Right lobe of liver (tissue), 6 donors: Measurements from ENCODE around the gene ISM2. TPM values are rescaled to one million over a fixed set of nuclear protein-coding genes. Genes with fewer than 3 reads are reported as not detected.
"Not testable (repeated sequence)": the region's sequence is repeated elsewhere in the genome, so short reads cannot be mapped to it uniquely, and the experiment has no call there.

ENCODE experiments used
- ATAC-seq, 4 donors: fragments of 200-7000 bp; cut with Tn5 transposase; one replicate each; pipeline ENCODE4 v1.9.1; 2020; ENCODE audit warnings: mild to moderate bottlenecking in 4 of 4, moderate library complexity in 4 of 4
- DNase-seq, 3 donors: peaks; one replicate each; pipeline ENCODE4 v3.0.0-alpha.2; 2020
- H3K27ac ChIP-seq, 3 donors: fragments of 200-600 bp; one replicate each; pipeline ENCODE4 v1.8.0; 2022
- H3K27me3 ChIP-seq, 2 donors: fragments of 200-600 bp; one replicate each; pipeline ENCODE4 v1.8.0; 2022
- H3K36me3 ChIP-seq, 4 donors: fragments of 200-600 bp; sonication (generic) in 1 of 4; one replicate each; pipeline versions ENCODE4 v1.5.1 to v1.8.0; 2017 to 2022; ENCODE audit warnings: control low read depth in 1 of 4
- H3K4me1 ChIP-seq, 4 donors: fragments of 200-600 bp; sonication (generic) in 1 of 4; one replicate each; pipeline versions ENCODE4 v1.5.1 to v1.8.0; 2017 to 2022; ENCODE audit warnings: control low read depth in 1 of 4
- H3K4me3 ChIP-seq, 3 donors: fragments of 200-600 bp; one replicate each; pipeline ENCODE4 v1.8.0; 2022
- H3K9me3 ChIP-seq, 4 donors: fragments of 200-600 bp; sonication (generic) in 1 of 4; one replicate each; pipeline versions ENCODE4 v1.5.1 to v1.8.0; 2017 to 2022; ENCODE audit warnings: control low read depth in 1 of 4
- POLR2A ChIP-seq: fragments of 450-650 bp; IDR thresholded peaks from one replicate; pipeline ENCODE4 v1.6.1; 2017; ENCODE audit warnings: antibody characterized with exemption, mild to moderate bottlenecking
- WGBS: methylation state at CpG from one replicate; pipeline ENCODE4 v1.1.6; 2018; ENCODE audit warnings: low coverage, low lambda C conversion rate; ENCODE audit not compliant: insufficient coverage; ENCODE audit errors: missing lambda C conversion rate; 5-methylcytosine and 5-hydroxymethylcytosine counted together
- intact Hi-C, 2 donors: fragments of 100-400 bp; cut with DNase I; formaldehyde crosslinking; loops; one replicate each; pipeline versions ENCODE4 v1.11.2 to v1.14.1; 2022
- long read RNA-seq: library from polyadenylated mRNA; unstranded; transcript quantifications from one replicate; pipeline ENCODE4 v2.0.0, GENCODE V29; 2019
- total RNA-seq, 6 experiments: library from RNA; depleted of rRNA in 2 of 6; stranded (reverse); fragments of >200 nt in 2 of 6; fragmentation: NEBNext Ultra II Directional in 3 of 6; extraction: Animal tissue kit (Norgen Biotek cat#: 25700) in 3 of 6; gene quantifications; one replicate each; pipeline versions ENCODE4 v1.1.0 to v1.2.4, GENCODE V29; 2016 to 2023
- TF ChIP-seq, protein P1 (sequence below), 4 donors: fragments of 200-600 bp in 3 of 4; fragments of 450-650 bp in 1 of 4; IDR thresholded peaks; one replicate each; pipeline versions ENCODE4 v1.5.1 to v1.8.0; 2016 to 2022; ENCODE audit warnings: antibody characterized with exemption in 4 of 4, mild to moderate bottlenecking in 2 of 4
- donor health status: DM: no; HTN: yes; CAD: no.
- donor health status: DM: no; HTN: no; CAD: no.
- donor health status: DM: no; HTN: no; CAD: no.
- donor health status: DM: no; HTN: yes; CAD: no.
- donor health status: DM: no; HTN: yes; CAD: no.

Gene ISM2
- under 1 TPM in 1 of 6 experiments, not detected in 5; 0.37 TPM for total RNA-seq
- long read RNA-seq: 0 reads

DNA sequence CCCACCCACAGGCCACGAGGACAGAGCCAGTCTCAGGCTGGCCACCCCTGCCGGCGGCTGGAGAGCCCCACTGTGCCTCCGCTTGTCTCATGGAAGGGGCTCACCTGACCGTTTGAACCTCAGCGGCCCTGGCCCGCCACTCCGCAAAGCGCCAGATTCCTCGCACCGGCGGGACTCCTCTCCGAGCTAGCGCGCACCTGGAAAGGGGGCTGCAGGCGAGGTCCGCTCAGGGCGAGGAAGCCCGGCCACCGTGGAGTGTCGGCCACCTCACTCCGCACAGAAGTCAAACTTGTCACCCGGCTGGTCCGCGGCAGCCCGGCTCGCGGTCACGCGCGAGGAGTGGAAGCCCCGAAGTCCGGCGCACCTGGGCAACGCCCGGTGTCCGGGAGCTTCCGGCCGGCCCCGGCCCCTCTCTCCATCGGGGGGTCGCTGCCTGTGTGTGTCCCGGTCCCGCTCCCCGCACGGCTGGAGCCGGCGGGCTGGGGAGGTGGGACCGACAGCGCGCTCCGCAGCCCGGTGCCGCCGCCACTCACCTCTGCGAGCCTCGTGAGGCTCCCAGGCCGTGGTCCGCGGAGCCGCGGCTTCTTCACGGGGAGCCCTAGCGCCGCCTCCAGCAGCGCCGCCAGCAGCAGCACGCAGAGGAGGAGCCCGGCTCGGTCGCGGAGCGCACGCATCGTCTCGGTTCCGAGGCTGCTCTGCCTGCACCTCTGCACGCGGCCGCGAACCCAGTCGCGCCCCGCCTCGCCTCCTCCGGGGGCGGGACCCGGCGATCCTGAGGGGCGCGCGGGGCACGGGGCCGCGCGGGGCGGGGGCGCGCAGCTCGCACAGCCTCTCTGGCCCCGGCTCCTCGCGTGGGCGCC, at the start of gene ISM2:
Gene ISM2 (minus strand): TSS at position 697 of the 860 bp plus-strand sequence. CDS start 23 bp downstream, at position 674.
- TF ChIP-seq POLR2A: no peak
- TF ChIP-seq, protein P1, sequence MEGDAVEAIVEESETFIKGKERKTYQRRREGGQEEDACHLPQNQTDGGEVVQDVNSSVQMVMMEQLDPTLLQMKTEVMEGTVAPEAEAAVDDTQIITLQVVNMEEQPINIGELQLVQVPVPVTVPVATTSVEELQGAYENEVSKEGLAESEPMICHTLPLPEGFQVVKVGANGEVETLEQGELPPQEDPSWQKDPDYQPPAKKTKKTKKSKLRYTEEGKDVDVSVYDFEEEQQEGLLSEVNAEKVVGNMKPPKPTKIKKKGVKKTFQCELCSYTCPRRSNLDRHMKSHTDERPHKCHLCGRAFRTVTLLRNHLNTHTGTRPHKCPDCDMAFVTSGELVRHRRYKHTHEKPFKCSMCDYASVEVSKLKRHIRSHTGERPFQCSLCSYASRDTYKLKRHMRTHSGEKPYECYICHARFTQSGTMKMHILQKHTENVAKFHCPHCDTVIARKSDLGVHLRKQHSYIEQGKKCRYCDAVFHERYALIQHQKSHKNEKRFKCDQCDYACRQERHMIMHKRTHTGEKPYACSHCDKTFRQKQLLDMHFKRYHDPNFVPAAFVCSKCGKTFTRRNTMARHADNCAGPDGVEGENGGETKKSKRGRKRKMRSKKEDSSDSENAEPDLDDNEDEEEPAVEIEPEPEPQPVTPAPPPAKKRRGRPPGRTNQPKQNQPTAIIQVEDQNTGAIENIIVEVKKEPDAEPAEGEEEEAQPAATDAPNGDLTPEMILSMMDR (IDR thresholded peaks at IDR 0.05): no peak
- no peaks in the 10 kb centered on the region for H3K36me3 ChIP-seq
- WGBS: no CpG with 5 or more reads among the region's 104 CpGs
- peaks cover 0 to 8% (median 0%) of the 10 kb centered on the region in 4 donors for H3K4me1 ChIP-seq
- DNase-seq (peak in 1 of 3 donors; percentile 43), ATAC-seq (peak; percentile 57 to 79 (median 75))
- peak within 1 kb of the TSS; percentile 31 to 42 (median 32) for H3K4me3 ChIP-seq
- intact Hi-C loops: no loop called here
- no peaks in the 10 kb centered on the region for H3K9me3 ChIP-seq
- no peak within 1 kb of the TSS for H3K27ac ChIP-seq
- H3K27me3 ChIP-seq: no peaks in the 10 kb centered on the region

- H3K9me3 ChIP-seq: no peaks in the 10 kb centered on the region
- intact Hi-C loops: no loop called here
- peaks cover 0 to 17% (median 0%) of the 10 kb centered on the region in 4 donors for H3K36me3 ChIP-seq
- H3K4me1 ChIP-seq: no peaks in the 10 kb centered on the region
- WGBS: 91% methylated on average over 6 of the region's 8 CpGs
- H3K4me3 ChIP-seq: no peak overlapping the region
- H3K27me3 ChIP-seq: no peaks in the 10 kb centered on the region
- no peak overlapping the region for H3K27ac ChIP-seq
- DNase-seq (no peak), ATAC-seq (no peak)
- TF ChIP-seq, protein P1 (IDR thresholded peaks at IDR 0.05): no peak
- no peak for TF ChIP-seq POLR2A
Observed at GRCh38 chr14:77547512-77548180, 49.0 kb upstream of the ISM2 start.

GRCh38 chr14:77545171-77545570, 46.6 kb upstream of the ISM2 start:
- H3K27ac ChIP-seq, H3K4me1 ChIP-seq, H3K27me3 ChIP-seq, intact Hi-C loops, H3K9me3 ChIP-seq, H3K4me3 ChIP-seq, ATAC-seq, DNase-seq: not testable (repeated sequence)
- peaks cover 0 to 17% (median 0%) of the 10 kb centered on the region in 4 donors for H3K36me3 ChIP-seq
- WGBS: 94% methylated on average over 7 of the region's 11 CpGs

DNA sequence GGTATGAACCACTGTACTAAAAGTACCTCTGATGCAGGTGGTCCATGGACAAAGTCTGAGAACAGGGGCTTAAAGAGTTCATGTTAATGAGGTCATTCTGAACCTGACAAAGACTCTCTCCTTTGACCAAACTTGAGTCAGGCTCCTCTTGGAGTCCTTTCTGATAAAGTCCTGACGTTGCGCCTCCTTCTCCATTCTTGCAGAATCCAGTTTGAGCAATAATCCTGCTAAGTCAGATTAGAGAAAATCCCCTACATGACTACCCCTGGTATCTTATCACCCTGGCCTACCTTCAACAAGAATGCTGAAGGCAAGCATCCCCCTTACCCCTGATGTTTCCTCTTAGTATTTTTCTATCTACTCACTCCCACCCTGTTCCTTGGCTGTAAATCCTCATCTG, 46.0 kb upstream of the ISM2 start:
- Histone ChIP-seq H3K9me3 (no peaks in the 10 kb centered on the region), H3K27ac (no peak overlapping the region), H3K4me3 (no peak overlapping the region), H3K36me3 (peaks cover 0 to 15% (median 0%) of the 10 kb centered on the region in 4 donors), H3K4me1 (no peaks in the 10 kb centered on the region), H3K27me3 (no peaks in the 10 kb centered on the region)
- intact Hi-C loops: no loop called here
- no peak for ATAC-seq
- TF ChIP-seq POLR2A: no peak
- no peak for DNase-seq
- 100% methylated on average over 1 of the region's 2 CpGs for WGBS

DNA sequence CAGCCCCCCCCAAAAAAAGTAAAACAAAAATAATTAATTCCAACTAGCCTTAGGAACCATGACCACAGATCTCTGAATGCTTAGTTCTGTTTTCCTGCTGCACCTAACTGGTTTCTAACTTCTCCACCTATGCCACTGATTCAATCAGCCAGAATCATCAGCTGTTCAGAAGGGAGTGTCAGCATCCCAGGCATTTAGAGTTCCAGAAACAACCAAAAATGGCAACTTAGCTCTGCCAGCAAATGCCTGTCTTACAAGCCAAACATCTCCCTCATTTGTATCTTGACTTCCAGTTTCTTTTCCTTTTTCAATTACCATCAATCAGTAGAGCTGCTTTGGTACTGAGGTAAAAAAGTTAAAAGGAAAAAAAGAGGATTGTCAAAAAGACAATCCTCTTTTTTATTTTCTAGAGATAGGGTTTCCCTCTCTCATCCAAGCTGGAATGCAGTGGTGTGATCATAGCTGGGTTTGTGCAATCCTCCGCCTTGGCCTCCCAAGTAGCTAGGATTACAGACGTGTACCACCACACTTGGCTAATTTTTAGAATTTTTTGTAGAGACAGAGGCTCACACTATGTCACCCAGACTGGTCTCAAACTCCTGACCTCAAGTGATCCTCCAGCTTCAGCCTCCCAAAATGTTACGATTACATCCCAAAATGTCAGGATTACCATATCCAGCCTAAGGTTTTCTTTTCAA, 45.2 kb upstream of the ISM2 start:
- no peak for DNase-seq
- intact Hi-C loops: no loop called here
- H3K27ac ChIP-seq: no peak overlapping the region
- no peaks in the 10 kb centered on the region for H3K27me3 ChIP-seq
- TF ChIP-seq POLR2A: no peak
- TF ChIP-seq, protein P1 (IDR thresholded peaks at IDR 0.05): no peak
- H3K36me3 ChIP-seq: peaks cover 0 to 8% (median 0%) of the 10 kb centered on the region in 4 donors
- H3K9me3 ChIP-seq: no peaks in the 10 kb centered on the region
- H3K4me3 ChIP-seq: no peak overlapping the region
- H3K4me1 ChIP-seq: no peaks in the 10 kb centered on the region
- WGBS: 96% methylated on average over 3 of the region's 3 CpGs
- no peak for ATAC-seq
